ENCODE results near the gene FIG4. TPM values are rescaled to one million over a fixed set of nuclear protein-coding genes. Genes with fewer than 3 reads are reported as not detected.

The FIG4 gene
- total and polyA plus RNA-seq, 4 donors = 10.8 to 20.4 (median 15.5) TPM

DNA sequence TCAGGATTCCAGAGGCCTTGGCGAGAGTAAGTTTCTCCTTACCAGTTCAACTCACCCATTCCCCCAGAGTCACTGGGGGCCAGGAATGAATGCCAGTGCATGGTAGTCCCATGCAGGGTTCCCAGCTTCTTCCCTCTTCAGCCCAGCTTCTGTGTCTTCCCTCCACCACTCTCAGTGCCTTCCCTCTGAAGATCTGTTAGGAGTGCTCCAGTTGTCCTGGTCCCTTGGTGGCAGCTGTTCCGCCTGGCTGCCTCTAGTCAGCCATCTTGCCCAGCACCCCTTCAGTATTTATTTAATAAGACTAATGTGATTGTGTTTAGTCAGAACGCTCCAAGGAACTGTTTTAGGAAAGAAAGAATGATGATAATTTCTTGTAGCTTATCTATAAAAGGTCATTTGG lies 23.1 kb downstream of the FIG4 start:
- TF ChIP-seq, protein P1, sequence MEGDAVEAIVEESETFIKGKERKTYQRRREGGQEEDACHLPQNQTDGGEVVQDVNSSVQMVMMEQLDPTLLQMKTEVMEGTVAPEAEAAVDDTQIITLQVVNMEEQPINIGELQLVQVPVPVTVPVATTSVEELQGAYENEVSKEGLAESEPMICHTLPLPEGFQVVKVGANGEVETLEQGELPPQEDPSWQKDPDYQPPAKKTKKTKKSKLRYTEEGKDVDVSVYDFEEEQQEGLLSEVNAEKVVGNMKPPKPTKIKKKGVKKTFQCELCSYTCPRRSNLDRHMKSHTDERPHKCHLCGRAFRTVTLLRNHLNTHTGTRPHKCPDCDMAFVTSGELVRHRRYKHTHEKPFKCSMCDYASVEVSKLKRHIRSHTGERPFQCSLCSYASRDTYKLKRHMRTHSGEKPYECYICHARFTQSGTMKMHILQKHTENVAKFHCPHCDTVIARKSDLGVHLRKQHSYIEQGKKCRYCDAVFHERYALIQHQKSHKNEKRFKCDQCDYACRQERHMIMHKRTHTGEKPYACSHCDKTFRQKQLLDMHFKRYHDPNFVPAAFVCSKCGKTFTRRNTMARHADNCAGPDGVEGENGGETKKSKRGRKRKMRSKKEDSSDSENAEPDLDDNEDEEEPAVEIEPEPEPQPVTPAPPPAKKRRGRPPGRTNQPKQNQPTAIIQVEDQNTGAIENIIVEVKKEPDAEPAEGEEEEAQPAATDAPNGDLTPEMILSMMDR (IDR thresholded peaks at IDR 0.05; ENCODE audit: control extremely low read depth, extremely low read depth) = no peak
- Histone ChIP-seq H3K27ac (ENCODE audit: low read depth in 1 of 2, low read length in 1 of 2) (no peak overlapping the region), H3K27me3 (ENCODE audit: control insufficient read depth in 3 of 3, insufficient read depth in 3 of 3, low read length in 2 of 3) (no peaks in the 10 kb centered on the region), H3K4me1 (ENCODE audit: control insufficient read depth in 5 of 5, insufficient read depth in 5 of 5, low read length in 5 of 5) (no peaks in the 10 kb centered on the region), H3K4me3 (no peak overlapping the region), H3K9me3 (ENCODE audit: control insufficient read depth in 4 of 4, insufficient read depth in 3 of 4, low read length in 3 of 4) (no peaks in the 10 kb centered on the region), H3K36me3 (ENCODE audit: control insufficient read depth in 4 of 4, insufficient read depth in 4 of 4, low read length in 4 of 4) (peaks cover 0 to 7% (median 0%) of the 10 kb centered on the region in 4 donors), H3K9ac (ENCODE audit: insufficient read depth in 1 of 2, low read length in 2 of 2) (no peak overlapping the region)
- DNase-seq (no peak), ATAC-seq (ENCODE audit: insufficient read depth, low FRiP score) (no peak)
- 94 to 97% methylated on average over 3 of the region's 3 CpGs for WGBS, 2 donors

DNA sequence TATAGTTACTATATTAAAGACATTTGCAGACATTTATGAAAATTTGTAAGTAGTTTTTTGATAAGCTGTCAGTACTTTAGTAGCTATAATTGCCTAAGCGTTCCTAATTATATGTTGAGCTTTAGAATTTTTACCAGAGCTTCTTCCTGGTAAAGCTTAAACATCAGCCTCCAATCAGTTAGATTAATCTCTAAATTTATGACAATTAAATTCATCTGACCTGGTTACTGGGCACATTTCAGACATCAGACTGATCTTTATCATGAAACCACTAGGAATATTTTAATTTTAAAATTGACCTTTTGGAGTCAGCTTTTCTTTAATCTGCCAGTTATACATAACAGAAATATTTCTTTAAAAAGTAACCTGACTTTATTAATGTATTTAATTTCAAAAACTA lies 23.5 kb downstream of the FIG4 start:
- H3K4me1 ChIP-seq (ENCODE audit: control insufficient read depth in 5 of 5, insufficient read depth in 5 of 5, low read length in 5 of 5) = no peaks in the 10 kb centered on the region
- H3K4me3 ChIP-seq = no peak overlapping the region
- H3K9me3 ChIP-seq (ENCODE audit: control insufficient read depth in 4 of 4, insufficient read depth in 3 of 4, low read length in 3 of 4) = no peaks in the 10 kb centered on the region
- peaks cover 0 to 7% (median 1%) of the 10 kb centered on the region in 4 donors for H3K36me3 ChIP-seq (ENCODE audit: control insufficient read depth in 4 of 4, insufficient read depth in 4 of 4, low read length in 4 of 4)
- H3K27ac ChIP-seq (ENCODE audit: low read depth in 1 of 2, low read length in 1 of 2) = no peak overlapping the region
- no peaks in the 10 kb centered on the region for H3K27me3 ChIP-seq (ENCODE audit: control insufficient read depth in 3 of 3, insufficient read depth in 3 of 3, low read length in 2 of 3)
- H3K9ac ChIP-seq (ENCODE audit: insufficient read depth in 1 of 2, low read length in 2 of 2) = no peak overlapping the region
- WGBS, 2 donors = 92 to 100% methylated on average over 1 of the region's 1 CpG
- ATAC-seq (ENCODE audit: insufficient read depth, low FRiP score) (no peak), DNase-seq (no peak)
- TF ChIP-seq, protein P1 (IDR thresholded peaks at IDR 0.05; ENCODE audit: control extremely low read depth, extremely low read depth) = no peak

DNA sequence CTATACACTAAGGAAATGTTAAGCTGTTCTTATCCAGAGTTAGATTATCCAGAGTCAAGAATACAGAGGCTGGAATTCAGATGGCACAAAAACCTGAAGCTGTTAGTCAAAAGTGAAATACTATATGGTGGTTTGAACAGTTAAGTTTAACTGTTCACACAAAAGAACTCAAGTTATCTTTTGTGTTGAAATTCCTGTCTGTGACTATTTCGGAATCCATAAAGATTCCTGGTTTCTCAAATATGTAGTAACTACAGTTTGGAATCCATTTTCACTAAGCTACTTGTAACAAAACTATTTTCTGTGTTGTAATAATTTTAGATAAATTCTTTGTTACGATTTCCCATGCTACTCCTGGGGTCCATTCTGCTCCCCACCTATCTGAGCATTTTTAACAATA lies 24.5 kb downstream of the FIG4 start:
- Histone ChIP-seq H3K4me1 (ENCODE audit: control insufficient read depth in 5 of 5, insufficient read depth in 5 of 5, low read length in 5 of 5) (no peaks in the 10 kb centered on the region), H3K9ac (ENCODE audit: insufficient read depth in 1 of 2, low read length in 2 of 2) (no peak overlapping the region), H3K27ac (ENCODE audit: low read depth in 1 of 2, low read length in 1 of 2) (no peak overlapping the region), H3K4me3 (no peak overlapping the region), H3K36me3 (ENCODE audit: control insufficient read depth in 4 of 4, insufficient read depth in 4 of 4, low read length in 4 of 4) (peaks cover 0 to 7% (median 1%) of the 10 kb centered on the region in 4 donors), H3K9me3 (ENCODE audit: control insufficient read depth in 4 of 4, insufficient read depth in 3 of 4, low read length in 3 of 4) (no peaks in the 10 kb centered on the region), H3K27me3 (ENCODE audit: control insufficient read depth in 3 of 3, insufficient read depth in 3 of 3, low read length in 2 of 3) (no peaks in the 10 kb centered on the region)
- TF ChIP-seq, protein P1 (IDR thresholded peaks at IDR 0.05; ENCODE audit: control extremely low read depth, extremely low read depth) = no peak
- no peak for ATAC-seq (ENCODE audit: insufficient read depth, low FRiP score)
- DNase-seq = no peak
- 96 to 97% methylated on average over 2 of the region's 2 CpGs for WGBS, 2 donors

DNA sequence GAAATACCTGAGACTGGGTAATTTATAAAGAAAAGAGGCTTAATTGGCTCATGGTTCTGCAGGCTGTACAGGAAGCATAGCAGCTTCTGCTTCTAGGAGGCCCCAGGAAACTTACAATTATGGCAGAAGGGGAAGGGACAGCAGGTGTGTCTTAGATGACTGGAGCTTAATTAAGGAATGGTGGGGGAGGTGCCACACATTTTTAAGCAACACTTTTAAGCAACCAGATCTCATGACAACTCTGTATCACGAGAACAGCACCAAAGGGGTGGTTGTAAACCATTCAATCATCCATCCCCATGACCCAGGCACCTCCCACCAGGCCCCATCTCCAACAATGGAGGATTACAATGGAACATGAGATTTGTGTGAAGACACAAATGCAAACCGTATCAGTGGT lies 26.9 kb downstream of the FIG4 start:
- Histone ChIP-seq H3K9ac (ENCODE audit: insufficient read depth in 1 of 2, low read length in 2 of 2) (no peak overlapping the region), H3K36me3 (ENCODE audit: control insufficient read depth in 4 of 4, insufficient read depth in 4 of 4, low read length in 4 of 4) (peaks cover 0 to 7% (median 1%) of the 10 kb centered on the region in 4 donors), H3K27me3 (ENCODE audit: control insufficient read depth in 3 of 3, insufficient read depth in 3 of 3, low read length in 2 of 3) (no peaks in the 10 kb centered on the region), H3K27ac (ENCODE audit: low read depth in 1 of 2, low read length in 1 of 2) (no peak overlapping the region), H3K4me1 (ENCODE audit: control insufficient read depth in 5 of 5, insufficient read depth in 5 of 5, low read length in 5 of 5) (no peaks in the 10 kb centered on the region), H3K9me3 (ENCODE audit: control insufficient read depth in 4 of 4, insufficient read depth in 3 of 4, low read length in 3 of 4) (no peaks in the 10 kb centered on the region), H3K4me3 (no peak overlapping the region)
- no peak for ATAC-seq (ENCODE audit: insufficient read depth, low FRiP score)
- DNase-seq = no peak
- TF ChIP-seq, protein P1 (IDR thresholded peaks at IDR 0.05; ENCODE audit: control extremely low read depth, extremely low read depth) = no peak
- WGBS, 2 donors = 59 to 81% methylated on average over 2 of the region's 2 CpGs

Measured in lung (tissue), 12 donors.